SK-N-MC (cell line): ENCODE results near the gene NSMCE1.
"Not testable (repeated sequence)": the region's sequence is repeated elsewhere in the genome, so short reads cannot be mapped to it uniquely, and the experiment has no call there.

Experiments
- DNase-seq: peaks from one replicate; pipeline ENCODE4 v3.0.0-alpha.2; 2011; ENCODE audit warnings: low read depth, low spot score
- H3K27ac ChIP-seq: fragments of 200-600 bp; sonication (generic); 2 replicates; pipeline ENCODE4 v1.5.1; 2016; ENCODE audit warnings: mixed run types
- H3K36me3 ChIP-seq: fragments of 200-600 bp; sonication (generic); 2 replicates; pipeline ENCODE4 v1.6.1; 2017; ENCODE audit warnings: antibody characterized with exemption, low read length, mixed read lengths; ENCODE audit not compliant: insufficient read depth
- H3K4me3 ChIP-seq: fragments of 200-600 bp; sonication (generic); 2 replicates; pipeline ENCODE4 v1.5.1; 2016
- H3K9ac ChIP-seq: fragments of 200-600 bp; sonication (generic); 2 replicates; pipeline ENCODE4 v1.8.0; 2017; ENCODE audit warnings: mixed run types, mixed read lengths; ENCODE audit not compliant: insufficient read length
- H3K9me3 ChIP-seq: fragments of 200-600 bp; sonication (generic); 2 replicates; pipeline ENCODE4 v1.6.1; 2017; ENCODE audit warnings: low read depth, mild to moderate bottlenecking, antibody characterized with exemption, low read length, moderate library complexity, mixed read lengths
- EZH2 ChIP-seq: fragments of 200-600 bp; sonication (generic); IDR thresholded peaks from one replicate; pipeline ENCODE4 v1.6.1; 2017; ENCODE audit warnings: antibody characterized with exemption
- FOXP2 ChIP-seq: optimal IDR thresholded peaks from 2 replicates; pipeline ENCODE3; 2011; ENCODE audit warnings: mild to moderate bottlenecking, moderate library complexity; ENCODE audit not compliant: insufficient read depth; ENCODE audit errors: extremely low read length, control extremely low read depth
- POLR2AphosphoS5 ChIP-seq: IDR thresholded peaks from 2 replicates; pipeline ENCODE4 v1.6.1; 2012; ENCODE audit warnings: mild to moderate bottlenecking, low read depth, low read length, borderline replicate concordance

NSMCE1 gene

DNA sequence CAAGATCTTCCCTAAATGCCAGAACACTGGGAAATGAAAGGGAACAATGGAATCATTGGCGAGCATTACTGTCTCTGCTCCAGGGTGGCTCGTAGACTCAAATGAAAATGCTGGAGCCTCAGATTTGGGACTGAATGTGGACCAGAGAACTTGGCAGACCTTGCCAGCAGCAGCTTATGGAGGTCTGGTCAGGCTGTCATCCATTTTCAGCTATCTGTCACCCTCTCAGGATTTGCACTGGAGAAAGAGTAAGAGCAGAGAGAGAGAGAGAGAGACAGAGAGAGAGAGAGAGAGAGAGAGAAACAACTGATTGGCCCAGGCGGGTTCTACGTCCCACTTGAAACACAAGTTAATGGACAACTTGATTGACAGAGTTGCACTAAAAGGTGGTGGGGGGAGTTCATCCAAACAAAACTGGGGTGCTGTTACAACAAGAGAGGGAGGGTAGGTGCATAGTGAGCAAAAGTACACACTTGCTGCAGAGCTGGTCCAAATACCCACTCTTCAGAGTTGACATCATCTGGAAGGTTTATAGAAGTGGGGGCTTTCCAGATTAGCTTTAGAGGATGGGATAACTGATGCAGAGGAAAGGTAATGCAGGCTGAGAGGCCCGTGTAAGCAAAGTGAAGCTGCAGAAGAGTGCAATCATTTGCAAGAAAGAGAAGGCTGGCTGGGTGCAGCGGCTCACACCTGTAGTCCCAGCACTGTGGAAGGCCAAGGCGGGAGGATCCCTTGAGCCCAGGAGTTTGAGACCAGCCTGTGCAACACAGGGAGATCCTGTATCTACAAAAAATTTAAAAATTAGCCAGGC lies 16.5 kb upstream of the NSMCE1 start:
- Histone ChIP-seq H3K4me3 (no peak overlapping the region), H3K36me3 (no peaks in the 10 kb centered on the region), H3K9ac (no peak overlapping the region), H3K27ac (no peak overlapping the region), H3K9me3 (no peaks in the 10 kb centered on the region)
- TF ChIP-seq EZH2: no peak
- TF ChIP-seq POLR2AphosphoS5: no peak
- TF ChIP-seq FOXP2: no peak
- DNase-seq: no peak

GRCh38 chr16:27281243-27281642 lies 12.7 kb upstream of the NSMCE1 start:
- H3K4me3 ChIP-seq: no peak overlapping the region
- H3K9me3 ChIP-seq: no peaks in the 10 kb centered on the region
- TF ChIP-seq EZH2 (no peak), FOXP2 (no peak), POLR2AphosphoS5 (no peak)
- DNase-seq: no peak
- no peak overlapping the region for H3K27ac ChIP-seq
- no peak overlapping the region for H3K9ac ChIP-seq
- H3K36me3 ChIP-seq: no peaks in the 10 kb centered on the region

DNA sequence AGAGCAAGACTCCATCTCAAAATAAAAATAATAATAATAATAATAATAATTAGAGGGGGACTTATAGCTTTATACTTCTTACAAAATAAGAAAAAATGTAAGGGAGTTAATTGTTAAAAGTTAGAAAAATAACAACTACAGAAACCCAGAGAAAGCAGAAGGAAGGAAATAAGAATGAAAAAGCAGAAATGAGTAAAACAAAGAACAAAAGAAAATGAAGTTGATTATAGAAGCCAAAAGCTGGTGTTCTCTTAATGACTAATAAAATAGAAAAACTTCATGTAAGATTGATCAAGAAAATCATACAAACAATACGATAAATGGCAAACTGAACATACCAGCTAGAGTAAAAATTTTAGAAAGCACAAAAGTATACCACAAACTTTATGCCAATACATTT lies 6.8 kb upstream of the NSMCE1 start:
- no peak overlapping the region for H3K27ac ChIP-seq
- no peak overlapping the region for H3K9ac ChIP-seq
- H3K9me3 ChIP-seq: no peaks in the 10 kb centered on the region
- no peak for TF ChIP-seq POLR2AphosphoS5
- TF ChIP-seq FOXP2: no peak
- no peak for TF ChIP-seq EZH2
- H3K4me3 ChIP-seq: no peak overlapping the region
- no peaks in the 10 kb centered on the region for H3K36me3 ChIP-seq
- no peak for DNase-seq

DNA sequence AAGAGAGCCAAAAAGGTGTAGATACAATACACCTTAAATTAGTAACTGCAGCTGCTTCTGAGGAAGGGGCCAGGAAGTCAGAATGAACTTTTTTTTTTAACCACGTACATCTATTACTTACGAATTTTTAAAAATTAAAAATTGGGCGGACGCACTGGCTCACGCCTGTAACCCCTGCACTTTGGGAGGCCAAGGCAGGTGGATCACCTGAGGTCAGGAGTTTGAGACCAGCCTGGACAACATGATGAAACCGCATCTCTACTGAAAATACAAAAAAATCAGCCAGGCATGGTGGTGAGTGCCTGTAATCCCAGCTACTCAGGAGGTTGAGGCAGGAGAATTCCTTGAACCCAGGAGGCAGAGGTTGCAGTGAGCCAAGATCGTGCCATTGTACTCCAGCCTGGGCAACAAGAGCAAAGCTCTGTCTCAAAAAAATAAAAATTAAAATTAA lies 5.9 kb upstream of the NSMCE1 start:
- H3K9ac ChIP-seq, DNase-seq, H3K27ac ChIP-seq, H3K36me3 ChIP-seq, H3K9me3 ChIP-seq, H3K4me3 ChIP-seq: not testable (repeated sequence)

DNA sequence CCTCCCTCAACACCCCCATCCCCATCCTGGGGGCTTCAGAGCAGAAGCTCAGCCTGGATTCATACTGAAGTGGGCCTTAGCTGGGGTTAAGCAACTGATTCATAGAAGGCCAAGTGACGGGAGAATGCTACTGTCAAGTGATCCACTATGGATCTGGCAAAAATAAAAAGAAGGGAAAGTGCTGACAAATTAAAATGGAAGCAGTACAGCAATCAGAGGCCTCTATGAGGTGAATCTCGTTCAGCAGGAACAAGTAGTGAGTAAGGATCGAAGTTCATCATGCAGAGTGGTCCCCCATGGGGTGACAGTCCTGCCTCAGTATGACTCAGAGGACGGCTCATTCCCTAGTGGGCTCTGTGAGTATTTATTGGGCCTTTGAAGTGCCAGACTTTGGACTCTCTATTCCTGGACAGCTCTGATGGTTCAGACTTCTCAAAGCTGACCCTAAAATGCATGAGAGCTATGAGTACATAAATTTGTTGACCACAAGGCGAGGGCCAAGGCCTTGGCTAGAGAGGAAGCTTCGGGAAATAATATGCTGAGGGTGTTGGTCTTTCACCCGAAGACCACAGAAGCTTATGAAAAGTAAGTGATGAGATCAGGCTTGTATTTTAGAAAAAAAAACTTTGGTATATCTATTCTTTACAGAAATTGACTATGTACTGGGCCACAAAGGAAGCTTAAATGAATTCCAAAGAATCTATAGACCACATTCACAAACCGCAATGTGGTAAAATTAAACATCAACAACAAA lies 5.3 kb upstream of the NSMCE1 start:
- Histone ChIP-seq H3K36me3 (no peaks in the 10 kb centered on the region), H3K9me3 (no peaks in the 10 kb centered on the region), H3K27ac (no peak overlapping the region), H3K9ac (no peak overlapping the region), H3K4me3 (no peak overlapping the region)
- DNase-seq: no peak
- TF ChIP-seq FOXP2 (no peak), EZH2 (no peak), POLR2AphosphoS5 (no peak)

DNA sequence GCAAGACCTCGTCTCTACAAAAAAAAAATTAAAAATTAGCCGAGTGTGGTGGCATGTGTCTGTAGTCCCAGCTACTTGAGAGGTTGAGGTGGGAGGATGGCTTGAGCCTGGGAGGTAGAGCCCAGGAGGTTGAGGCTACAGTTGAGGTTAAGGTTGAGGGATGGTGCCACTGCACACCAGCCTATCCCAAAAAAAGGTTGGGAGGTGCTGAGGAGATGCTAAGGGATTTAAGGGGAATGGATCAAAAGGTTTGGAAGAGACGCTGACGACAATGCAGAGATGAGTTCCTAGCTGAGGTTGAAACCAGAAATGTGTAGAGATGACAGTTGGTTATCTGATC lies 4.7 kb upstream of the NSMCE1 start:
- TF ChIP-seq EZH2 (no peak), POLR2AphosphoS5 (no peak), FOXP2 (no peak)
- no peak overlapping the region for H3K27ac ChIP-seq
- H3K9ac ChIP-seq: no peak overlapping the region
- H3K36me3 ChIP-seq: no peaks in the 10 kb centered on the region
- H3K9me3 ChIP-seq: no peaks in the 10 kb centered on the region
- H3K4me3 ChIP-seq: no peak overlapping the region
- DNase-seq: no peak

DNA sequence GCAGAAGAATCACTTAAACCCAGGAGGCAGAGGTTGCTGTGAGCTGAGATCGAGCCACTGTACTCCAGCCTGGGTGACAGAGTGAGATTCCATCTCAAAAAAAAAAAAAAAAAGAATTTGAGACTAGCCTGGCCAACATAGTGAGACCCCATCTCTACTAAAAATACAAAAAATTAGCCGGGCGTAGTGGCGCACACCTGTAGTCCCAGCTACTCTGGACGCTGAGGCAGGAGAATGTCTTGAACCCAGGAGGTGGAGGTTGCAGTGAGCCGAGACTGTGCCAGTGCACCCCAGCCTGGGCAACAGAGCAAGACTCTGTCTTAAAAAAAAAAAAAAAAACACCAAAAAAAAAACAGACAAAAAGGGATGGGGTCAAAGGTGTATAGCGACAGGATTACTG lies 4.1 kb upstream of the NSMCE1 start:
- H3K9me3 ChIP-seq, H3K4me3 ChIP-seq, DNase-seq, H3K36me3 ChIP-seq, H3K27ac ChIP-seq, H3K9ac ChIP-seq: not testable (repeated sequence)

DNA sequence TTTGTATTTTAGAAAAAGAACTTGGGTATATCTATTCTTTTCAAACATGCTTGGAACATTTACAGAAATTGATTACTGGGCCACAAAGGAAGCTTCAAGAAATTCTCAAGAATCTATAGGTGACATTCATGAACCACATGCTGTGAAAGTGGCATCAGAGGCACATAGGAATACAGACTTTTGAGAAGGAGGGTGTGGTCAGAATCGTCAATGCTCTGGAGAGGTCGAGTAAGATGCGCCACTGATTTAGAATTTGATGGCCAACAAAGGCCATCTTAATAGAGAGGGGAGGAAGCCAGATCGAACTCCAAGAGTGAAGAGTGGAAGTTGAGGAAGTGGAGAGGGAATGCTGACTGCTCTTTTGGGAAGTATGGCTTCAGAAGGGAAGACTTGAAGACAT lies 3.5 kb upstream of the NSMCE1 start:
- no peak overlapping the region for H3K27ac ChIP-seq
- no peaks in the 10 kb centered on the region for H3K36me3 ChIP-seq
- H3K9ac ChIP-seq: no peak overlapping the region
- DNase-seq: no peak
- TF ChIP-seq POLR2AphosphoS5 (no peak), EZH2 (no peak), FOXP2 (no peak)
- H3K4me3 ChIP-seq: no peak overlapping the region
- H3K9me3 ChIP-seq: no peaks in the 10 kb centered on the region

DNA sequence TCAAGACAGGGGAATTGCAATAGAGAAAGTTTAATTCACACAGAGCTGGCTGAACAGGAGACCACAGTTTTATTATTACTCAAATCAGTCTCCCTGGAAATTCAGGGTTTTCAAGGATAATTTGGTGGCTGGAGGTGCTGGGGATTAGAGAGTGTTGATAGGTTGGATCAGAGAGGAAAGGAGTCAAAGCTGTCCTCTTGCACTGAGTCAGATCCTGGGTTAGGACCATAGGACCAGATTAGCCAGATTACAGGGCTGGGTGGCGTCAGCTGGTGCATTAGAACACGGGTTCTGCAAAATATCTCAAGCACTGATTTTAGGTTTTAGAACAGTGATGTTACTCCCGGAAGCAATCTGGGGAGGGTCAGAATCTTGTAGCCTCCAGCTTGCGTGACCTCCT lies 1.8 kb upstream of the NSMCE1 start:
- Histone ChIP-seq H3K36me3 (no peaks in the 10 kb centered on the region), H3K27ac (no peak overlapping the region), H3K4me3 (no peak overlapping the region), H3K9ac (no peak overlapping the region), H3K9me3 (no peaks in the 10 kb centered on the region)
- DNase-seq: no peak
- no peak for TF ChIP-seq FOXP2
- TF ChIP-seq EZH2: no peak
- no peak for TF ChIP-seq POLR2AphosphoS5
